ENCODE results near the gene PPME1.

Gene PPME1

DNA sequence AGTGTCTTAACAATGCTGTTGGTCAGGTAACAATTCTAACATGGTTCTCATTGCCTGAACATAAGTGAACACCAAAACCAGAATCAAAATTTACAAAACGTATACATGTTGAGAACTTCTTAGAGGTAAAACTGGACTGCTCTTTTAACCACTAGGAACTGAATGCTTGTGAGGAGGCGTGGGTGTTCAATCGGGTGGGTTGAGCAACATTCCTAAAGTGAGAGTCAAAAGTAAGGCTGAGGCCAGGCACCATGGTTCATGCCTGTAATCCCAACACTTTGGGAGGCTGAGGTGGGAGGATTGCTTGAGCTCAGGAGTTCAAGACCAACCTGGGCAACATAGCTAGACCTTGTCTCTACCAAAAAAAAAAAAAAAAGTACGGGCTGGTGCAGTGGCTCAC is 11.5 kb downstream of the PPME1 start:
- TF ChIP-seq, protein P1, sequence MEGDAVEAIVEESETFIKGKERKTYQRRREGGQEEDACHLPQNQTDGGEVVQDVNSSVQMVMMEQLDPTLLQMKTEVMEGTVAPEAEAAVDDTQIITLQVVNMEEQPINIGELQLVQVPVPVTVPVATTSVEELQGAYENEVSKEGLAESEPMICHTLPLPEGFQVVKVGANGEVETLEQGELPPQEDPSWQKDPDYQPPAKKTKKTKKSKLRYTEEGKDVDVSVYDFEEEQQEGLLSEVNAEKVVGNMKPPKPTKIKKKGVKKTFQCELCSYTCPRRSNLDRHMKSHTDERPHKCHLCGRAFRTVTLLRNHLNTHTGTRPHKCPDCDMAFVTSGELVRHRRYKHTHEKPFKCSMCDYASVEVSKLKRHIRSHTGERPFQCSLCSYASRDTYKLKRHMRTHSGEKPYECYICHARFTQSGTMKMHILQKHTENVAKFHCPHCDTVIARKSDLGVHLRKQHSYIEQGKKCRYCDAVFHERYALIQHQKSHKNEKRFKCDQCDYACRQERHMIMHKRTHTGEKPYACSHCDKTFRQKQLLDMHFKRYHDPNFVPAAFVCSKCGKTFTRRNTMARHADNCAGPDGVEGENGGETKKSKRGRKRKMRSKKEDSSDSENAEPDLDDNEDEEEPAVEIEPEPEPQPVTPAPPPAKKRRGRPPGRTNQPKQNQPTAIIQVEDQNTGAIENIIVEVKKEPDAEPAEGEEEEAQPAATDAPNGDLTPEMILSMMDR (conservative IDR thresholded peaks at IDR 0.05), result no peak
- H3K27ac ChIP-seq, result no peak overlapping the region

DNA sequence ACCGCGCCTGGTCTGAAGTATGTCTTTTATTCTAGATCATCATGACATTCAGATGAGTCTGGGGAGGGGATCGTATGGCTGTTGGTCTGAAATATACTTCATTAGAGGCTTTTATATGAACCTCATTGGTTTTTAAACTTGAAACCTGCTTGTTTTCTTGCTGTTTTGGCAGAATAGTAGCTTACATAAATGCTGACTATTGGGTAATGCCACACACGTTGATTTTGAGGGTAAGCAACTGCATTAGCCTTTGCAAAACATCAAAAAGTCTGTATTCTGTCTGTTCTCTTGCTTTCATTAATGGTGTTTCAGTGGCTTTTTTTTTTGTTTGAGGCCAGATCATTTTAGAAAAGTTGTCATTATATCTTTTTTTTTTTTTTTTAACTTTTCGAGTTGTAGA is 14.2 kb downstream of the PPME1 start:
- H3K27ac ChIP-seq, result no peak overlapping the region
- TF ChIP-seq, protein P1 (conservative IDR thresholded peaks at IDR 0.05), result no peak

DNA sequence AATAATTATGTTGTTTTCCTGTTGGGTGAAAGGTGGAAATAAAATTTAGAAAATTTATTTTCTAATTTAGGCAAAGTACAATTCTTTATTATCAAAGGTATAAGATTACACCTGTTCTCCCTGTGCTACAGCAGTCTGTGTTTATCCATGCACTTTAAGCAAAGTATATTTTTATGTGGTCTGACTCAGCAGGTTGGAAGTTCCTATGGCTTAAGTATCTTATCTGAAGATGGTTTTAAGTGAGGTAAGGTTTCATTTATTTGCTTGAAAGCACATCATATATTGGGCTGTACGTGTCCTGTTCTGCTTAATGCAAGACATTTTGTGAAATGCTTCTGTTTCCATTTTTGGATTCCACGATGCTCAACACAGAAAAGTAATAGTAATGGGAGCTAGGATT is 14.6 kb downstream of the PPME1 start:
- TF ChIP-seq, protein P1 (conservative IDR thresholded peaks at IDR 0.05), result no peak
- no peak overlapping the region for H3K27ac ChIP-seq

DNA sequence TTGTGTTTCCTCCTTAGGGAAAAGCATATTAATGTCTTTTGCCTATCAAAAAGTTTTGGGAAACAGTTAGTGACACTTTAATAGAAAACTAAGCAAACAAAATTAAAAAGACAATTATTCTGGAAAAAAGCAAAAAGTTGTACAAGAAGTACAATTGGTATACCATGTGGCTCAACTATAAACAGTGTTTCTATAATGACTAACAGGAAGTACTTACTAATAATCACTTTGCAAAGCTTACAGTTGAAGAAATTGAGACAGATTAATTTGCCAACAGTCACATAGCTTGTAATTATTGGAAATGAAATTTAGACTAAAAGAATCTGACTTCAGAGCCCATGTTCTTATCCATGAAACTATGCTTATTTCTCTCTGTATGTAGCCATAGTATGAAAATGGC is 24.7 kb downstream of the PPME1 start:
- TF ChIP-seq, protein P1 (conservative IDR thresholded peaks at IDR 0.05), result no peak

DNA sequence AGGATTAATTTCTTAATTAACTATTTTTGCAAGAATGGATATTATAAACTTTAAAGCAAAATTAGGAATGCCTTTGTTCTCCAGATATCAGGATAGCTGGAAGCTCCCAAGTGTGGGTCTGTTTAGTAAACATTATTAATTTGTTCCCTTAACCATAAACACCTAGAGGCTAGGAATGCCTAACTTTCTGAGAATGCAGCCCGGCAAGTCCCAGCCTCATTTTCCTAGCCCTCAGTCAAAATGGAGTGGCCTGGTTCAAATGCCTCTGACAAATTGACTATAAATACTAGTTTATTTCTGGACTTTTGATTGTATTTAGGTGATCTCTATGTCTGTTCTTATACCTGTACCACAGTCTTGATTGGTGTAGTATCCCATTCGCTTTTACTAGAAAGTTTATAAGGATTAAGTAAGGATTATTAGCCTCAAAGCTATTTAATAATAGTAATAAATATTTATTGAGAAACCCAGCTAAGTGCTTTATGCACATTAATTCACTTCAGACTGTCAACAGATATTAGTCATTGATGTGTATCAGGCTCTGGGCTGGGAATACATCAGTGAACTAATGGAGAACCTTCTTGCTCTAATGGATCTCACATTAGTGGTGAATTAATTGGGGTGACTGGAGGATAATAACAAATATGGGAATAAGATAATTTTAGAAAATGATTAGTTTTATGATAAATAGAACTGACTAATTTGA is 25.8 kb downstream of the PPME1 start:
- TF ChIP-seq, protein P1 (conservative IDR thresholded peaks at IDR 0.05), result no peak
- no peak overlapping the region for H3K27ac ChIP-seq

More for the DNA sequence above, 24.7 kb downstream of the PPME1 start:
- no peak overlapping the region for H3K27ac ChIP-seq

DNA sequence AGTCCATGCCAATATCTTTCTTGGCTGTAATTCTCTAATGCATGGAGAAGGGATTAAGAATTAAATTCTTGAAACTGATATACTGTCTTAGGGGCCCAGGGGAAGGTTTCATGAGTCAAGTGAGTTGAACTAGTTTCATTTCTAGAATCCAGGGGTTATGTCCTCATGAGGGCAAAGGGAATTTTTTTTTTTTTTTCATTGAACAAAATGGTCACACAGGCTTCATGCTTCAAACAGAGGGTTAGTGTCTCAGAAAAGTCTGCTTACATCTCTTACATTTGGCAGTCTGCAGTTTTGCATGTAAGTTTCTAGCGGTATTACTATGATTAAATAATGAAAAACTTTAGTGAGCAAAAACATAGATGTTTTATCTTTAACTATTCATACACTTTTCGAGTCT is 32.9 kb downstream of the PPME1 start:
- TF ChIP-seq, protein P1 (conservative IDR thresholded peaks at IDR 0.05), result no peak
- H3K27ac ChIP-seq, result no peak overlapping the region

DNA sequence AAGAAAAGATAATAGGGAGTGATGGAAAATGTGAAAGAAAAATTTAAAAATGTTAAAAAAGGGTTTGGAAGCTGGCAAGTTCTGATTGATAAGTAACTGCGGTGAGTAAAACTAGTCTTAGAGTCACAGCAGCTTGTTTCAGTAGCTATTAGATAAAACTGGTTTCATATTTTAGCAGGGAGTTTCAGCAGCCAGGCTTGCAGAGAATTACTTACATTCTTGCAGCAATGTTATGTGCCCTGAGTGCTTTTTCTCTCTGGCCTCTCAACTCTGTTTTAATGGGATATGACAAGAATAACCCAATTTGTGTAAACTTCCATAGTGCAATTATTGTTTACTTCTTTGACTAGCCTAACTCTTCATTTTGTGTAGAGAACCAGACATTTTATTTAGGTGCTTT is 33.6 kb downstream of the PPME1 start:
- TF ChIP-seq, protein P1 (conservative IDR thresholded peaks at IDR 0.05), result no peak
- H3K27ac ChIP-seq, result no peak overlapping the region

Data from VCaP (cell line).